GM18508 (cell line): ENCODE measurements around the gene C11orf21.

Source experiments
- ATAC-seq: cut with Tn5 transposase; IDR thresholded peaks from one replicate; pipeline ENCODE4 v1.9.1; 2021; ENCODE audit warnings: moderate number of reproducible peaks; ENCODE audit not compliant: insufficient read depth, unreplicated experiment

The C11orf21 gene

GRCh38 chr11:2248762-2249161 is 53.0 kb downstream of the C11orf21 start:
- ATAC-seq = no peak

DNA sequence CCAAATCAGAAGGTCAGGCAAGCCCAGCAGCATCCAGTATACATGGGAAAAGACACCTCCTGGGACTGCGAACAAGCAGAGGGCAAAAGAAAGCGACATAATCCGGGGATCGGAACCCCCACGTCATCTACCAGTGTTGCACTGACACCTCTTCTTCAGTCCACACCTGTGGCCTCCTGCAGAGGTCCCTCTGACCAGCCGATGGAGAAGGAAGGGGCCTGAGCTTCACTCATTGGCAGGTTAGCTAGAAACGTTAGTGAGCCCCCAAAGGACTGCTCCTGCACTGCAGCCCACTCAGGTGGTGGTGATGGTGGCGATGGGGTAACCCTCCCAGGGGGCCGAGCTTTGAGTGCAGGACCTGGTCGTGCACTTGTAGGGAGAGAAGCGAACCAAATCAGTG is 53.5 kb downstream of the C11orf21 start:
- ATAC-seq = no peak

DNA sequence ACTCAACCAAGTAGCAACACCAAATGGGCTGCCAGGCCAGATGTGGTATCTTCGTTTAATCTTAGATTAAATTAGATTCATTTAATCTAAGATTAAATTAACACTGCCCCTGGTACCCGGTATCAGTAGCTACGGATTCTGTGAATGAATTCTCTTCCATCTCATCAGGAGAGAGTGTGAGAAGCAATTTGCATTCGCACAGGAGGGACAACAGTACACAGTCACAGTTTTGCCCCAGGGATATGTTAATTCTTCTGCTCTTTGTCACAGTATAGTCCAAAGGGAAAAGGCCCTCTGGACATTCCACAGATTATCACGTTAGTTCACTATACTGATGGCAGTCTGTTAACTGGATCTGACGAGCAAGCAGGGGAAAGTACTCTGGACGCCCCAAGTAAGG is 54.2 kb downstream of the C11orf21 start:
- ATAC-seq = no peak
